Upper lobe of right lung (tissue), 1 donor: ENCODE measurements around the gene TMEM61. TPM values are rescaled to one million over a fixed set of nuclear protein-coding genes. Genes with fewer than 3 reads are reported as not detected.

ENCODE experiments used
- ATAC-seq: fragments of 200-7000 bp; cut with Tn5 transposase; one replicate; pipeline ENCODE4 v1.9.1; 2020; ENCODE audit warnings: mild to moderate bottlenecking, moderate library complexity
- DNase-seq: peaks from one replicate; pipeline ENCODE4 v3.0.0-alpha.2; 2020
- H3K27ac ChIP-seq: fragments of 200-600 bp; one replicate; pipeline ENCODE4 v1.8.0; 2022
- H3K27me3 ChIP-seq: fragments of 200-600 bp; one replicate; pipeline ENCODE4 v1.8.0; 2022; ENCODE audit warnings: mild to moderate bottlenecking
- H3K36me3 ChIP-seq: fragments of 200-600 bp; one replicate; pipeline ENCODE4 v1.8.0; 2022
- H3K4me1 ChIP-seq: fragments of 200-600 bp; one replicate; pipeline ENCODE4 v1.8.0; 2022
- H3K4me3 ChIP-seq: fragments of 200-600 bp; one replicate; pipeline ENCODE4 v1.8.0; 2022; ENCODE audit warnings: mild to moderate bottlenecking
- H3K9me3 ChIP-seq: fragments of 200-600 bp; one replicate; pipeline ENCODE4 v1.8.0; 2022
- CTCF ChIP-seq: fragments of 200-600 bp; IDR thresholded peaks from one replicate; pipeline ENCODE4 v1.8.0; 2022; ENCODE audit warnings: antibody characterized with exemption
- intact Hi-C: fragments of 100-400 bp; cut with DNase I; formaldehyde crosslinking; loops from one replicate; pipeline ENCODE4 v1.11.0; 2022
- total RNA-seq: library from RNA; stranded (reverse); fragmentation: NEBNext Ultra II Directional; extraction: Animal tissue kit (Norgen Biotek cat#: 25700); gene quantifications from one replicate; pipeline ENCODE4 v1.2.1, GENCODE V29; 2021
- donor health status: DM: no; HTN: yes; CAD: no; lungs with severe emphysema.

TMEM61 gene
- total RNA-seq, 1 donor from 2014 or later: 2.3 TPM

DNA sequence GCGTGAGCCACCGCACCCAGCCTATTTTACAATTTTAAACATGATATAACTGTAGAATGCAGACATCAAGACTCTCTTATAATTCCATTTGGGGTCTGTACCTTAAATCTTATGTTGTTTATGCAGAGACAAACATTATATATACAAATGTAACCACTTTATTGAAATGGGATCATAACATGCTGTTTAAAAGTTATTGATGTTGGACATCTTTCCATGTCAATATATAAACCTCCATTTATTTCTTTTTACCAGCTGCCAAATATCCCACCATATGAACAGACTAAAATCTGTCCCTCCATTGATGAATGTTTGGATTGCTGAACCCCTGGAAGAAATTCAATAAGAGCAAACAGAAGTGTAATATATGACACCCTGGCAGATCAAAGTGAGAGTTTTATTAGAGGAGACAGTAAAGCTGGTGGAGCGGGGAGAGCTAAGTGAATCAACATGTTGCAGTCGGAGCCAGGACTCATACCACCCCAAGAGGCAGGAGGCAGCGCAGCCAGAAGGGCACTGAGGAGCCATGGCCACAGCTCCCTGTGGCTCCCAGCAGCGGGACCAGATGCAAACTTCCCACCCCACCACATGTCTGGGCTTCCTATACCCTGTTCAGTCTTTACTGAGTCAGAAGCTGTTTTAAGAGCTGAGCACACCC lies 54.2 kb downstream of the TMEM61 start:
- H3K27ac ChIP-seq: no peak overlapping the region
- H3K4me1 ChIP-seq: no peaks in the 10 kb centered on the region
- H3K9me3 ChIP-seq: no peaks in the 10 kb centered on the region
- intact Hi-C loops: no loop called here
- peaks cover 42% of the 10 kb centered on the region for H3K27me3 ChIP-seq
- DNase-seq (no peak), ATAC-seq (no peak)
- H3K36me3 ChIP-seq: no peaks in the 10 kb centered on the region
- no peak for TF ChIP-seq CTCF
- H3K4me3 ChIP-seq: no peak overlapping the region

DNA sequence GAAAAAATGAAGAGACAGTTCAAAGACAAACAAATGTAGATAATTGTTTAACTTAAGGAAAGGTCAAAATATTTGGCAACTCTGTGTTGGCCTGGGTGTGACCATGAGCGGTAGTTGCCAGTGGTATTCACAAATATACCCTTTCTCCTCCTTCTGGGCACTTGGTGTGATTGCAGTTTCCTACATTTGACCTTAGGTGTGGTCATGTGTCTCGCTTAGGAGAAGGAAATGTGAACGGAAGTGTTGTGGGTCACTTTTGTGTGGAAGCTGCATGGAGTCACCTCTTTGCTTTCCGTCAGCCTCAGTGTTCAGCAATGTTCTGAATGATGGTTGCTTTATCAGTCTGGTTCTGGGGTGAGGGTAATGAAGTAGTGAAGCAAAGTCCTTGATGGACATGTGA lies 55.5 kb downstream of the TMEM61 start:
- DNase-seq (no peak), ATAC-seq (peak; percentile 47)
- Histone ChIP-seq H3K27me3 (peaks cover 46% of the 10 kb centered on the region), H3K27ac (no peak overlapping the region), H3K4me3 (no peak overlapping the region), H3K4me1 (no peaks in the 10 kb centered on the region), H3K9me3 (no peaks in the 10 kb centered on the region), H3K36me3 (no peaks in the 10 kb centered on the region)
- intact Hi-C loops: no loop called here
- TF ChIP-seq CTCF: peak; percentile 32

- no peak overlapping the region for H3K4me3 ChIP-seq
- H3K9me3 ChIP-seq: no peaks in the 10 kb centered on the region
- no peak for DNase-seq
- no peak overlapping the region for H3K27ac ChIP-seq
- H3K4me1 ChIP-seq: no peaks in the 10 kb centered on the region
- H3K36me3 ChIP-seq: no peaks in the 10 kb centered on the region
- intact Hi-C loops: no loop called here
- no peak for TF ChIP-seq CTCF
- no peak for ATAC-seq
- peaks cover 46% of the 10 kb centered on the region for H3K27me3 ChIP-seq
These were observed 57.5 kb downstream of the TMEM61 start for GRCh38 chr1:55037733-55038551.

- Histone ChIP-seq H3K4me3 (no peak overlapping the region), H3K27ac (no peak overlapping the region), H3K27me3 (peaks cover 44% of the 10 kb centered on the region), H3K36me3 (no peaks in the 10 kb centered on the region), H3K4me1 (no peaks in the 10 kb centered on the region), H3K9me3 (no peaks in the 10 kb centered on the region)
- intact Hi-C loops: no loop called here
- no peak for DNase-seq
- no peak for TF ChIP-seq CTCF
- no peak for ATAC-seq
These were observed 58.1 kb downstream of the TMEM61 start for GRCh38 chr1:55038552-55038838.

GRCh38 chr1:55038974-55039341 lies 58.5 kb downstream of the TMEM61 start:
- intact Hi-C loops: no loop called here
- no peak for ATAC-seq
- Histone ChIP-seq H3K27ac (no peak overlapping the region), H3K4me1 (no peaks in the 10 kb centered on the region), H3K27me3 (peaks cover 39% of the 10 kb centered on the region), H3K9me3 (no peaks in the 10 kb centered on the region), H3K4me3 (peak overlapping the region; percentile 41), H3K36me3 (no peaks in the 10 kb centered on the region)
- TF ChIP-seq CTCF: no peak
- no peak for DNase-seq
